GM11168 (cell line): ENCODE results near the gene WTAP.
"Not testable (repeated sequence)": the region's sequence is repeated elsewhere in the genome, so short reads cannot be mapped to it uniquely, and the experiment has no call there.

Experiments
- in situ Hi-C: fragments of 300-500 bp; cut with MboI; formaldehyde crosslinking; loops from one replicate; pipeline ENCODE4 v1.12.0; 2022; ENCODE audit warnings: low sequenced_read_pairs; ENCODE audit not compliant: unreplicated experiment

Gene WTAP

DNA sequence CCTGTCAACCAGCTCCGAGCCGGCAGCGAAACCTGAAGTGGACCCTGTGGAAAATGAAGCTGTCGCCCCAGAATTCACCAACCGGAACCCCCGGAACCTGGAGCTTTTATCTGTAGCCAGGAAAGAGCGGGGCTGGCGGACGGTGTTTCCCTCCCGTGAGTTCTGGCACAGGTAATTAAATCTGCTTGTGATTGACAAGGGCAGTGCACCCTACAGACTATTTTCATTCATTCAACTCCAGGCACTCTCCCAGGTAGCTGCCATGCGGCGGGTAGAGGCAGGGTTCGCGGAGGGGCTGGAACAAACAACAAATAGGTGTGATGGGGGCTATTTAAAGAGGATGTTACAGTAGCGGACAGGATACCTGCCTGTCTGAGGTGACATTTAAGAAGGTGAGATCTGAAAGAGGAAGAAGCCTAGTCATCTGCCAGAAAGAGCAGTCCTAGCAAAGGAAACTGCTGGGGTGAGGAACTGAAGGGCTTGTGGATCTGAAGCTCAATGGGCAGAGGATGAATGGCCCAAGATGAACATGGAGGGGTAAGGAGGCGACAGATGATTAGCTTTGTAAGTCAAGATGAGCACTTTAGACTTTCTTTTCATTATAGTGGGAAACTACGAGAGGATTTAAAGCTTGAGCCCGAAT lies 63.8 kb downstream of the WTAP start:
- in situ Hi-C loops, result no loop called here

DNA sequence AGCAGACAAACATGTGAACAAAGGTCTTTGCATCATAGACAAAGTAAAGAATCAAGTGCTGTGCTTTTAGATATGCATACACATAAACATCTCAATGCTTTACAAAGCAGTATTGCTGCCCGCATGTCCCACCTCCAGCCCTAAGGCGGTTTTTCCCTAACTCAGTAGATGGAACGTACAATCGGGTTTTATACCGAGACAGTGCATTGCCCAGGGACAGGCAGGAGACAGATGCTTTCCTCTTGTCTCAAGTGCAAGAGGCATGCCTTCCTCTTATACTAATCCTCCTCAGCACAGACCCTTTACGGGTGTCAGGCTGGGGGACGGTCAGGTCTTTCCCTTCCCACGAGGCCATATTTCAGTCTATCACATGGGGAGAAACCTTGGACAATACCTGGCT lies 67.7 kb downstream of the WTAP start:
- in situ Hi-C loops, result not testable (repeated sequence)

DNA sequence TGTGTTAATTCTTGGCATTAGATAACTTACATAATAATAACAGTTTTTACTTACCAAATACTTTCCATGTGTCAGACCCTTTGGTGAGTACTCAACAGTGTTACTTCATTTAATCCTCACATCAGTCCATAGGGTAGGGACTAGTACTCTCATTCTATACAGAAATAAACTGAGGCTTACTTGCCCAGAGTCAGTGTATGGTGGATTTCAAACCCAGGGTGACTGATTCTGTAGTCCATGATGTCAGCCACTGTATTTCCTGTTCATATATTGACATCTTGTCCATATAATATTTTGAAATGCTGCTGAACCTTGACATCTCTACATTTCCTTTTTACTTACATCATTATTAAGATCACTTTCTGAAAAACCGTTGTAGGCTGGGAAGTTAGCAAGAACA lies 70.2 kb downstream of the WTAP start:
- in situ Hi-C loops, result no loop called here

DNA sequence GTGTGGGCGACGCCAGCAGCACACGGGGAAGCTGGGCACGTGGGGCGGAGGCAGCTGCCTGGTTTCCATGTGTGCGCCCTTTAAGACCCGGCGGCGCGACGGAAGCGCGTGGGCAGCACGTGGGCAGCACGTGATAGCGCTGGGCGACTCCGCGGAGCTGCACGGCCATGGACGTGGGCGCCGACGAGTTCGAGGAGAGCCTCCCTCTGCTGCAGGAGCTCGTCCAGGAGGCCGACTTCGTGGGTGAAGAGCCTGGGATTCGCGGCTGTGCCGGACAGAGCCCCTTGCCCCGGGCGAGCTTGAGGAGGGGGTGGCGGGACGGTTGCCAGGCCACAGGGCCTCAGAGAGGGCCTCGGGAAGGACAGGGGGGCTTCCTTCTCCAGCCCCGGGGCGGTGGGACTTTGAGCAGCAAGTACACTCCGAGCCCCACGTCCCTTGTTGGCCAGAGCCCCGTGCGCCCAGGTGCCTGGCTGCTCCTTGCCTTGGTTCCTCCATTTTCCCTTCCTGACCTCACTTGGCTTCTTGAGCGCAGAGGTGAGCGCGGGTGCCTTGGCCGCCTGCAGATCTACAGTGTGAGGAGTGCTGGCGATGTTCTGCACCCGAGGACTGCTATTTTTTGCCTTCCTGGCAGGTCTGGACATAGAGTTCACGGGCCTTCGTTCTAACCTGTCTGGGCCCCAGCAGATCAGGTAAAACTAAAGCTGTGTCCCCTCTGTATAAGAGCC lies 73.0 kb downstream of the WTAP start, which contains the start of gene PNLDC1:
PNLDC1 (plus strand) TSS at position 136 of the 725 bp plus-strand sequence; CDS start at position 168, 32 bp downstream.
- in situ Hi-C loops, result no loop called here

DNA sequence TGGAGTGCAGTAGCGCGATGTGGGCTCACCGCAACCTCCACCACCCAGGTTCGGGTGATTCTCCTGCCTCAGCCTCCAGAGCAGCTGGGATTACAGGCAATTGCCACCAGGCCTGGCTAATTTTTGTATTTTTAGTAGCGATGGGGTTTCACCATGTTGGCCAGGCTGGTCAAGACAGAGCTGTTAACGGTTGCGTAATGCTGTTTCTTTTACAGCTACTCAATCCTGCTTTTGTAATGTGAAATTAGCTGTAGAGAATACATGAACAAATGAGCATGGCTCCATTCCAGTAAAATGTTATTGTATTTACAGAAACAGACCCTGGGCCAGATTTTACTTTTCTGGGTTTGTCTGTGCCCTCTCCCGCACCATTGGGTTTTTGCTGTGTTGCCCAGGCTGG lies 74.6 kb downstream of the WTAP start:
- in situ Hi-C loops, result no loop called here

DNA sequence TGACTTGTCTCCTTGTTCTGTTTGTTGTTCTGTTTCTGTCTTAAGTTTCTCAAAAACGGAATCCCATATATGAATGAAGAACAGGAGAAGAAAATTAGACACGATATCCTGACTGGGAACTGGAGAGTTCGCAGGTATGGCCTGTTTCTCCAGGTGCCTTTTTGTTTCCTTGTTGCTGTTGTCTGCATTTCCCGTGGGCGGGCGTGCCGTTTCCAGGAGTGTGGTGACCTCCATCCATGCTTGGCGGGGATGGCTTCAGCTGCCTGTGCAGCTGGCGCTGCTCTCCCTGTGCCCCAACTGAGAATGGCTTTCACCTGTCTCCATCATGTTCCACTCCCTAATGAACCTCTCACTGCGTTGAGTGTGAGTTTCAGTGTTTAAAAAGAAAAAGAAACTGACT lies 77.2 kb downstream of the WTAP start:
- in situ Hi-C loops, result no loop called here

DNA sequence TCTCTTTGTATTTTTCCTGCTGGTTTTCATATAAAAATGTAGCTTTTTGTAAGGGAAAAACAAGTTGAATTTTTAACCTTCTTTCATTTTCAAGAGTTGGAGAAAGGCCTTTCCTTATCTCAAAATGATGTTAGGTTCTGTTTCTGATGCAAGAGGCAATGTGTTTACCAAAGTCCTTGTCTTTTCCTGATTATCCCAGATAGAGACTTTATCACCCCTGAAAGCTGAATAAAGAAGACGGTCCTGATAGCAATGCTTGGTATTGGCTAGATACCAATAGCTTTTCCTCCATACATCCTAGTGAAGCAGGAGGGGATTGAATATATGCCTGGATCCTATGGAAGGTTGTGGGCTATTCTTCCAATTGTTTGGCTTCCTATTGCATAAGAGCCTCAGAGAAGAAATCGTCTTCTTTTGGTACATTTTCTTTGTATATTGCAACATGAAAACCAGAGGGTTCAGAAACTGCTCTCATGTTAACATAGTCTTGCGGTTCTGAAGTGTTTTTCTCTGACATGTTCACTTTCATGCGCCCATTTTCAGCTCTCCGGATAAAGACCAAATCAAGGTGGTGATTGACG lies 78.2 kb downstream of the WTAP start:
- in situ Hi-C loops, result no loop called here
